ENCODE results near the gene IFT43. TPM values are rescaled to one million over a fixed set of nuclear protein-coding genes. Genes with fewer than 3 reads are reported as not detected.
"Not testable (repeated sequence)": the region's sequence is repeated elsewhere in the genome, so short reads cannot be mapped to it uniquely, and the experiment has no call there.

Gene IFT43
- polyA plus RNA-seq, 3 donors: 46.2 to 49.4 (median 48.7) TPM

DNA sequence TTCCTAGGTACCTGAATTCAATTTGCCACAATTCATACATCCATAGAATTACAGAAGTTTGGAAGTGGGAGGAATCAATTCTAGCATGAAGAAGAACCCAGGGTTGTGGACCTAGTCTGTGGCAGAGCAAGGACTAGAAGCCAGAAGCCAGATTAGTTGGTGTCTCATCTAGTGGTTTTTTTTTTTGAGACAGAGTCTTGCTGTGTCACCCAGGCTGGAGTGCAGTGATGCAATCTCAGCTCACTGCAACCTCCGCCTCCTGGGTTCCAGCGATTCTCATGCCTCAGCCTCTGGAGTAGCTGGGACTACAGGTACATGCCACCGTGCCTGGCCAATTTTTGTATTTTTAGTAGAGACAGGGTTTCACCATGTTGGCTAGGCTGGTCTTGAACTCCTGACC is 24.1 kb downstream of the IFT43 start:
- DNase-seq (ENCODE audit: low read depth in 3 of 3, low spot score in 2 of 3): not testable (repeated sequence)

- DNase-seq (ENCODE audit: low read depth in 3 of 3, low spot score in 2 of 3): no peak
These were observed 26.4 kb downstream of the IFT43 start for GRCh38 chr14:76011930-76012329.

DNA sequence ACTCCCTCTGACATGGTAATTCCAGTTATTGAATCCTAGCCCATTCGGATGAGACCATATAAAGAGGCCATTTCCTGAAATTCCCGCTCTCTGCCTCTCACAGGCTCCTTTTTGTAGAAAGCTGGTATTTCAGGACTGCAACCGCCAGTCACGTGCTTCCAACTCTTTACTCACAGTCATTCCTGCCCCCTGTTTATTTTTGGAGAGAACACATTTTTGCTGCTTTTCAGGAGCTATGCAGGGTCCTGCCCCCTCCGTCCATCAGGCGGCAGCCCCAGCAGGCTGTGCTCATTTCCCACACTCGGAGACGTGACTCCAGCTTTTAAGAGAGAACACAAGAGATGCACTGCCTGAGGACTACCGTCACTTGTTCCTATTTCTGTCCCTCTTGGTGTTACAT is 26.8 kb downstream of the IFT43 start:
- DNase-seq (ENCODE audit: low read depth in 3 of 3, low spot score in 2 of 3): peak in 1 of 3 donors; percentile 12

GRCh38 chr14:76015191-76015590 is 29.6 kb downstream of the IFT43 start:
- no peak for DNase-seq (ENCODE audit: low read depth in 3 of 3, low spot score in 2 of 3)

- no peak for DNase-seq (ENCODE audit: low read depth in 3 of 3, low spot score in 2 of 3)
These were observed 30.1 kb downstream of the IFT43 start for GRCh38 chr14:76015668-76016067.

GRCh38 chr14:76019676-76020075 is 34.1 kb downstream of the IFT43 start:
- no peak for DNase-seq (ENCODE audit: low read depth in 3 of 3, low spot score in 2 of 3)

- no peak for DNase-seq (ENCODE audit: low read depth in 3 of 3, low spot score in 2 of 3)
These were observed 37.4 kb downstream of the IFT43 start for GRCh38 chr14:76022991-76023390.

DNA sequence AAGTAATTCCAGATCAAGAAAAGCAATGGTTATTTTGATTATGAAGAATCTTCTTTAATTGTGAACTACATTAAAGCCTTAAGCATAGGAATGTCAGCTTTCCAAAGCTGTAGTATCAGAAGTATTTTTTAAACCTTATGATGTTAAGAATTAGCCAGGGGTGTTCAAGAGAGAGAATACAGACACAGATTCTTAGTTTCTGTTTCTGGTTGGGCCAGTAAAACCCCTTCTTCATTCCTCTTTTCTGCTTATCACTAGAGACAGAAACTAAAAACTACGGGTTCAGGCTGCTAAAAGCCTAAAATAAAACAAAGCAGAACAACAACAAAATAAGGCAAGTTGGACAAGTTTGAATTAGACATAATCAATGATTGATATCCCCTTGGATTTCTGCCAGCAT is 38.2 kb downstream of the IFT43 start:
- no peak for DNase-seq (ENCODE audit: low read depth in 3 of 3, low spot score in 2 of 3)

- no peak for DNase-seq (ENCODE audit: low read depth in 3 of 3, low spot score in 2 of 3)
These were observed 38.8 kb downstream of the IFT43 start for GRCh38 chr14:76024211-76024907.

DNA sequence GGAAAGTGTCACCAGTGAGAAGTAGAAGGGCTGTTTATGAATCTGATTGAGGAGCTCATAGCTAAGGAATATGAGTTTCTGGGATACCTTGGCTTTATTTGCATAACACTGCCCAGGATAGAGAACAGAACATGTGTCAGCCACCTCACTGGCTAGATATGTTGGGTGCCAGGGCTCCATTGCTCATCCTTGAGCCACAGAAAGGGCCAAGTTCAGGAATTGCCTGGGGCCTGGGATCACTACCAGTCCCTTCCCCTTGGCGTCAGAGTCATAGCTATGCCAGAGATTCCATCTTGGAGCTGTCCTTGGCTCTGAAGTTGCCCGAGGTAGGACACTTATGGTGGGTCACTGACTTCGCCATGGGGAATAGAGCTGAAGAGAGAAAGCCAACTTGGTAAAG is 49.0 kb downstream of the IFT43 start:
- no peak for DNase-seq (ENCODE audit: low read depth in 3 of 3, low spot score in 2 of 3)

DNA sequence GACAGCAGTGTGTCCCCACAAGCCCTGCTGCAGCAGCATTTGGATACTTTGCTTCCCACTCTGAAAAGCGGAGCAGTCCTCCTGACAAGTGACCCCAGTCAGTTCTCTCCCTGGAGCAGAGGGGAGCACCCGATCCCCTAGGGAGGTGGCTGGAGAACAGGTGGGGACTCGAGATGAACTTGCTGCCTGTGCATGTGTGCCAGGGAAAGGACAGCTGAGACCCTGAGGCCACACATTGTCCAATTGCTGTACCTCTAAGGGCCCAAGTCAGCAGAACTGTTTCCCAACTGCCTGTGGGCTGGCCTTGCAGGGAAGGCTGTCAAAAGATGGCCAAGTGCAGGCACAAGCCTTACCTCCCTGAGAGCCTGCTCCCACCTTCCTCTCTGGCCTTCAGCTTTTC is 55.1 kb downstream of the IFT43 start:
- no peak for DNase-seq (ENCODE audit: low read depth in 3 of 3, low spot score in 2 of 3)

GRCh38 chr14:76045773-76046172 is 60.2 kb downstream of the IFT43 start:
- no peak for DNase-seq (ENCODE audit: low read depth in 3 of 3, low spot score in 2 of 3)

DNA sequence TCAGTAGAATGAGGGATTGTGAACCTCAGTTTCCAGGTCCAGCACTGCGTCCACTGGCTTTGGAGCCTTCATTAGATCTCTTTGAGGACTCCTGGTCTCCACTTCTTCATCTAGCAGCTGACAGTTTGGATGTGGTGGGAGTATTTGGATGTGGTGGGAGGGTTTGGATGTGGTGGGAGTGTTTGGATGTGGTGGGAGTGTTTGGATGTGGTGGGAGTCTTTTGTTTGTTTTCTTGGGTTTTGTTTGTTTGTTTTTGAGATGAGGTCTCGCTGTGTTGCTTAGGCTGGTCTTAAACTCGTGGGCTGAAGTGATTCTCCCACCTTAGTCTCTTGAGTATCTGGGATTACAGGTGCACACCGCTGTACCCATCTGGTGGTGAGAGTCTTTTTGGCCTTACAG is 64.7 kb downstream of the IFT43 start:
- DNase-seq (ENCODE audit: low read depth in 3 of 3, low spot score in 2 of 3): no peak

DNA sequence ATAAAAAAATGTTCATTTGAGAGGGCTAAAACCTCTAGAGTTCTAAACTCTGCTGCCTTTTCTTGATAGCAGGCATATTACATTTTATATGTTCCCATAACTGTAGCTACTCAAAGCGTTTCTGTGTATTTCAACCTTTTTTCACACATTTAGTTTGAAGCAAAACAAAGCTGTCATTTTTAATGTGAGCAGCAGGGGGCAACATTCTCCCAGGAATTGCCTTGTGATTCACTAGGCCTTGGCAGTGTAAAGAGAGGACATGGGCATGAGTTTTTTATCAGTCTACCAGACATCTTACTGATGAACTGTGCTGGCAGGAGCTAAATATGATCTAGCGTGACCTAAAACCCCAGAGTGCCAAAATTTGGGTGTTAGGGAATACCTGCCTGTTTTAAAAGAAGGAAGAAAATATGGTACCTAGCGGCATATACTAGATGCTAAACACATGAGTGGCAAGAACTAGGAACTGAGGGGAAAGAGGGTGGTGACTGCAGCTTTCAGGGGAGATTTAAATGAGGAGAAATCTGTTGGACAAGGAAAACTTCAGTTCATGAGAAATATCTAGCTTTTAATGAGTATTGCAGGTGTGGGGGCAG is 65.3 kb downstream of the IFT43 start:
- DNase-seq (ENCODE audit: low read depth in 3 of 3, low spot score in 2 of 3): peak; percentile 41 to 51 (median 41)

DNA sequence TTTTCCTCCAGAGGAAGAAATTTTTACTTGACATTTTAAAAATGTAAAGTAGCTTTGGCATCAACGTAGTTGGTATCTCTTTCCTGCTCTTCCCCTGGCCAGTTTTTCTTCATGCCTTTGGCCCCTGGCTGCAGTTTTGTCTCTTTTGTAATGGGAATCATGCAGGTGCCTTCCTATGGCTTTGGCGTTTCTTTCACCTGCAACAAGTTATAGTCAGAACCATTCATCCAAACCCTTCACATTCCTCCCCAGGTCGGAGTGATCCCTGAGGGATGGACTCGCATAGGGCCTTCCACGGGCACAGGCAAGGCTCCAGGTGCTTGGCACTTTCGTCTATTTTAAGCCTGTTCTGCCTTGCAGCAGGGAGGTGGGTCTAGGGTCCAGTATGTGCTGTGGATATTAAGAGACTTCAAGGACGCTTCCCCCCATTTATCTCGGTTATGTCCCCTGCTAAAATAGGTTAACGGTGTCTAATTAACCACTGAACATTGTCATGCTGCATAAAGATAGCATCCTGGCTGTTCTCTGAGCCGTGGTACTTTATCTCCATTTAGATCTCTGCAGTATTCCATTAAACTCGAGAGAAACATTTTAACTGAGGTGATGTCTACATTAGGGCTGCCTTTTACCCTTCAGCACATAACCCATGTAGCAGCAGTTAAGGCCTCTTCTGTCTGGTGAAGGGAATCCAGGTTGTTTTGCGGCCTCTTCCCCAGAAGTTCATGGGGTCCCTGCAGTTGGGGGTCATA is 66.3 kb downstream of the IFT43 start:
- no peak for DNase-seq (ENCODE audit: low read depth in 3 of 3, low spot score in 2 of 3)

GRCh38 chr14:76053572-76054355 is 68.2 kb downstream of the IFT43 start:
- DNase-seq (ENCODE audit: low read depth in 3 of 3, low spot score in 2 of 3): no peak

DNA sequence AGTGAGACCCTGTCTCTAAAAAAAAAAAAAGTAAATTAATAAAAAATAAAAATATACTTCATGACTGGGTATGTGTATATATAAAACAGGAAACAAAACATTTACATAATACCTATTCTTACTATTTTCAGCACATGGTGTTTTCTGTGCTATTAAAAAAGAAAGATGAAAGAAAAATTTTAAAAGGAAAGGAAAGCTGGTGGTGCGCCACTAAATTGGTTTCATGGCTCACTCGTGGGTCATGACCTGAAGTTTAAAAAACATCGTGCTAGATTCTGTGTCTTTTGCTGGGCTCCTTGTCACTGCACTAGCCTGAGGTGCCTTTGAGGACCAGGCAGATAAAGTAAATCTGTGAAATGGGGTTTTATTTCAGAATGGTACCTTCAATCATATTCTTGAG is 69.8 kb downstream of the IFT43 start:
- DNase-seq (ENCODE audit: low read depth in 3 of 3, low spot score in 2 of 3): no peak

- no peak for DNase-seq (ENCODE audit: low read depth in 3 of 3, low spot score in 2 of 3)
These were observed 70.6 kb downstream of the IFT43 start for GRCh38 chr14:76056128-76056527.

- DNase-seq (ENCODE audit: low read depth in 3 of 3, low spot score in 2 of 3): no peak
These were observed 72.4 kb downstream of the IFT43 start for GRCh38 chr14:76057914-76058313.

DNA sequence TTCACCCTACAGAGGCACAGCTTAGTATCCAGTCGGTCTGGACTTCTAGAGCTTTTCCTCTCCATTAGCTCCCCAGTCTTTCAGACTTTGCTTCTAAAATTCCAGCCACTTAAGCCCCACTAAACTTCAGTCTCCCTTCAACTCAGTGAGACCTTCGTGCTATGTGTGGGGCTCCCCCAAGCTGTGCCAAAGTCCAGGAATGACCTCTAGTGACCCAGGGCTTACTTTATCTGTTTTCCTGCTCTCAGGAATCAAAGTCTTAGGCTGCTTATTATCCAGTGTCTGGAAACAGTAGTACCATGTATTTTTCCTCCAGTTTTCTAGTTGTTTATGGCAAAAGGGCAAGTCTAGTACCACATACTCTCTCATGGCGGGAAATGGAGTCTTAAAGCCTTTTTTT is 77.8 kb downstream of the IFT43 start:
- no peak for DNase-seq (ENCODE audit: low read depth in 3 of 3, low spot score in 2 of 3)

GRCh38 chr14:76065519-76065918 is 80.0 kb downstream of the IFT43 start:
- no peak for DNase-seq (ENCODE audit: low read depth in 3 of 3, low spot score in 2 of 3)
